Gastroesophageal sphincter (tissue), 4 donors: ENCODE results near the gene LBP. TPM values are rescaled to one million over a fixed set of nuclear protein-coding genes. Genes with fewer than 3 reads are reported as not detected.

Source experiments
- ATAC-seq: fragments of 150-250 bp; one replicate; pipeline ENCODE4 v1.9.1; 2016; ENCODE audit warnings: mild to moderate bottlenecking, moderate library complexity
- H3K27ac ChIP-seq, 4 donors: fragments of 200-600 bp; sonication (generic) in 3 of 4; 1 replicate in 3 of 4; 2 replicates in 1 of 4; pipeline ENCODE4 v1.5.1; 2016 to 2019
- H3K27me3 ChIP-seq: fragments of 200-600 bp; sonication (generic); one replicate; pipeline ENCODE4 v1.5.1; 2019
- H3K36me3 ChIP-seq, 2 donors: fragments of 200-600 bp; sonication (generic); one replicate each; pipeline ENCODE4 v1.5.1; 2019; ENCODE audit warnings: control low read depth in 1 of 2
- H3K4me1 ChIP-seq, 3 donors: fragments of 200-600 bp; sonication (generic); 1 replicate in 2 of 3; 2 replicates in 1 of 3; pipeline ENCODE4 v1.5.1; 2016 to 2019; ENCODE audit warnings: control low read depth in 2 of 3
- H3K4me3 ChIP-seq, 2 donors: fragments of 200-600 bp; sonication (generic); one replicate each; pipeline ENCODE4 v1.5.1; 2019; ENCODE audit warnings: mild to moderate bottlenecking in 1 of 2, moderate library complexity in 1 of 2
- H3K9me3 ChIP-seq, 3 donors: fragments of 200-600 bp; sonication (generic); one replicate each; pipeline ENCODE4 v1.5.1; 2017 to 2019; ENCODE audit warnings: control low read depth in 2 of 3
- EP300 ChIP-seq: sonication (generic); formaldehyde crosslinking; IDR thresholded peaks from one replicate; pipeline ENCODE4 v1.6.1; 2017; ENCODE audit warnings: antibody characterized with exemption, mild to moderate bottlenecking
- POLR2A ChIP-seq, 2 donors: fragments of 450-650 bp; IDR thresholded peaks; one replicate each; pipeline ENCODE4 v1.6.1; 2017; ENCODE audit warnings: antibody characterized with exemption in 2 of 2, mild to moderate bottlenecking in 2 of 2, moderate library complexity in 1 of 2
- POLR2AphosphoS5 ChIP-seq: sonication (generic); formaldehyde crosslinking; IDR thresholded peaks from one replicate; pipeline ENCODE4 v1.6.1; 2017; ENCODE audit warnings: antibody characterized with exemption
- WGBS, 2 donors: methylation state at CpG; one replicate each; pipeline ENCODE4 v1.1.5; 2018; ENCODE audit warnings: low coverage in 1 of 2; 5-methylcytosine and 5-hydroxymethylcytosine counted together
- total RNA-seq, 4 donors: library from RNA; depleted of rRNA; stranded (reverse); fragments of >200 nt; gene quantifications; one replicate each; pipeline ENCODE4 v1.1.0, GENCODE V29; 2016
- TF ChIP-seq, protein P1 (sequence below), 4 experiments: fragments of 200-600 bp in 2 of 4; fragments of 450-650 bp in 2 of 4; sonication (generic) in 1 of 4; IDR thresholded peaks; one replicate each; pipeline ENCODE4 v1.5.1; 2017 to 2019; ENCODE audit warnings: antibody characterized with exemption in 4 of 4, mild to moderate bottlenecking in 2 of 4, moderate library complexity in 2 of 4

The LBP gene, protein sequence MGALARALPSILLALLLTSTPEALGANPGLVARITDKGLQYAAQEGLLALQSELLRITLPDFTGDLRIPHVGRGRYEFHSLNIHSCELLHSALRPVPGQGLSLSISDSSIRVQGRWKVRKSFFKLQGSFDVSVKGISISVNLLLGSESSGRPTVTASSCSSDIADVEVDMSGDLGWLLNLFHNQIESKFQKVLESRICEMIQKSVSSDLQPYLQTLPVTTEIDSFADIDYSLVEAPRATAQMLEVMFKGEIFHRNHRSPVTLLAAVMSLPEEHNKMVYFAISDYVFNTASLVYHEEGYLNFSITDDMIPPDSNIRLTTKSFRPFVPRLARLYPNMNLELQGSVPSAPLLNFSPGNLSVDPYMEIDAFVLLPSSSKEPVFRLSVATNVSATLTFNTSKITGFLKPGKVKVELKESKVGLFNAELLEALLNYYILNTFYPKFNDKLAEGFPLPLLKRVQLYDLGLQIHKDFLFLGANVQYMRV
- 1 to 10 TPM in 1 of 4 donors, under 1 TPM in 1, not detected in 2; 0.19 to 1.8 TPM for total RNA-seq

DNA sequence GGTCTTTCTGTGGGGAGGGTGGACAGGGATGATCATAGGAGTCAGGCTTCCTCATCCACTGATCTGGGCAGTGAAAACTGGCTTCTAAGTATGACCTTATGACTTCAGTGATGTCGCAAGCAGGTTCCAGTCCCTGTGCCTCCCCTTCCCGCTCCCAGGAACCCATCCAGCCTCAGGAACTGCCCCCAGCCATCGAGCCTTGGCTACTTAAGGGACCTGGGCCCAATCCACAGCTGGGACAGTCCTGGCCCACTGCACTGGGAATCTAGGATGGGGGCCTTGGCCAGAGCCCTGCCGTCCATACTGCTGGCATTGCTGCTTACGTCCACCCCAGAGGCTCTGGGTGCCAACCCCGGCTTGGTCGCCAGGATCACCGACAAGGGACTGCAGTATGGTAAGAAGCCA lies at the start of gene LBP:
Gene LBP (plus strand): TSS at position 236 of the 405 bp plus-strand sequence. CDS start 35 bp downstream, at position 271.
- peak; percentile 35 for ATAC-seq
- H3K4me1 ChIP-seq: peaks cover 0 to 5% (median 0%) of the 10 kb centered on the region in 3 donors
- no peak within 1 kb of the TSS for H3K4me3 ChIP-seq
- H3K9me3 ChIP-seq: no peaks in the 10 kb centered on the region
- no peaks in the 10 kb centered on the region for H3K36me3 ChIP-seq
- no peak within 1 kb of the TSS for H3K27ac ChIP-seq
- TF ChIP-seq EP300 (no peak), POLR2AphosphoS5 (no peak), POLR2A (IDR thresholded peaks at IDR 0.05) (no peak)
- TF ChIP-seq, protein P1, sequence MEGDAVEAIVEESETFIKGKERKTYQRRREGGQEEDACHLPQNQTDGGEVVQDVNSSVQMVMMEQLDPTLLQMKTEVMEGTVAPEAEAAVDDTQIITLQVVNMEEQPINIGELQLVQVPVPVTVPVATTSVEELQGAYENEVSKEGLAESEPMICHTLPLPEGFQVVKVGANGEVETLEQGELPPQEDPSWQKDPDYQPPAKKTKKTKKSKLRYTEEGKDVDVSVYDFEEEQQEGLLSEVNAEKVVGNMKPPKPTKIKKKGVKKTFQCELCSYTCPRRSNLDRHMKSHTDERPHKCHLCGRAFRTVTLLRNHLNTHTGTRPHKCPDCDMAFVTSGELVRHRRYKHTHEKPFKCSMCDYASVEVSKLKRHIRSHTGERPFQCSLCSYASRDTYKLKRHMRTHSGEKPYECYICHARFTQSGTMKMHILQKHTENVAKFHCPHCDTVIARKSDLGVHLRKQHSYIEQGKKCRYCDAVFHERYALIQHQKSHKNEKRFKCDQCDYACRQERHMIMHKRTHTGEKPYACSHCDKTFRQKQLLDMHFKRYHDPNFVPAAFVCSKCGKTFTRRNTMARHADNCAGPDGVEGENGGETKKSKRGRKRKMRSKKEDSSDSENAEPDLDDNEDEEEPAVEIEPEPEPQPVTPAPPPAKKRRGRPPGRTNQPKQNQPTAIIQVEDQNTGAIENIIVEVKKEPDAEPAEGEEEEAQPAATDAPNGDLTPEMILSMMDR (IDR thresholded peaks at IDR 0.05): no peak
- no CpG with 5 or more reads among the region's 8 CpGs for WGBS, 2 donors
- peaks cover 7% of the 10 kb centered on the region for H3K27me3 ChIP-seq

DNA sequence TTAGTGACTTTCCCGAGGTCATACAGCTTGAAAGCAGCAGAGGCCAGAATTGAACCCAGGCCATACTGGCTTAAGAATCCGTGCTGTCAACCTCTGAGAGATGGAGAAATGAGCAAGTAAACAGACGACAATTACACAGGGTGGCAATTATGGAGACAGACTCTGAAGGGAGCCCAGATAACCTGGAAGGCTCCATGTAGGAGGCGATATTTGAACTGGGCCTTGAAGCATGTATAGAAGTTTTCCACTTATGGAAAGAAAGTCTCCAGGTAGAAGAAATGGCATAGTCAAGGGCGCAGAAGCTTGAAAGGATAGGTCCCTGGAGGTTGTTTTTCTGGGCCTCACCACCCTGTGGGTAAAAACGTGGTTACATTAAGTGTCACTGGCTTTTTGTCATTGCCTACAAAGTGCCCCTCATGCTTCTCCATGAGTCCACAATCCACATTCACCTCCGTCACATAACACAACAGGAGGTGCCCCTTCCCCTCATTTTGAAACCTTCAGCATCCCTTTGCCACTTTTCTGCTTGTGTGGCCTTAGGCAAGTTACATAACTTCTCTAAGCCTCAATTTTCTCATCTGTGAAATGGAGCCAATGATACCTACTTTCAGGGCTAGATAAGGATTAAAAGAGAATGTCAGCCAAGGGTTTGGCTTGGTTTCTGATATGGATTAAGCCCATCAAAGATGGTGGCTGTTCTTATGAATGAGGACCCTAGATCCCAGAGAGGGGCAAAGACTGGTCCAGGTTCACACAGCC lies 48.2 kb upstream of the LBP start:
- Histone ChIP-seq H3K9me3 (no peaks in the 10 kb centered on the region), H3K27me3 (peaks cover 10% of the 10 kb centered on the region), H3K36me3 (no peaks in the 10 kb centered on the region), H3K4me1 (peaks cover 0 to 22% (median 4%) of the 10 kb centered on the region in 3 donors), H3K4me3 (no peak overlapping the region), H3K27ac (peak overlapping the region; percentile 41 to 82 (median 74))
- TF ChIP-seq, protein P1 (IDR thresholded peaks at IDR 0.05): no peak
- TF ChIP-seq POLR2A (IDR thresholded peaks at IDR 0.05) (no peak), POLR2AphosphoS5 (no peak), EP300 (no peak)
- no peak for ATAC-seq
- 89 to 91% methylated on average over 6 to 7 of the region's 7 CpGs for WGBS, 2 donors

DNA sequence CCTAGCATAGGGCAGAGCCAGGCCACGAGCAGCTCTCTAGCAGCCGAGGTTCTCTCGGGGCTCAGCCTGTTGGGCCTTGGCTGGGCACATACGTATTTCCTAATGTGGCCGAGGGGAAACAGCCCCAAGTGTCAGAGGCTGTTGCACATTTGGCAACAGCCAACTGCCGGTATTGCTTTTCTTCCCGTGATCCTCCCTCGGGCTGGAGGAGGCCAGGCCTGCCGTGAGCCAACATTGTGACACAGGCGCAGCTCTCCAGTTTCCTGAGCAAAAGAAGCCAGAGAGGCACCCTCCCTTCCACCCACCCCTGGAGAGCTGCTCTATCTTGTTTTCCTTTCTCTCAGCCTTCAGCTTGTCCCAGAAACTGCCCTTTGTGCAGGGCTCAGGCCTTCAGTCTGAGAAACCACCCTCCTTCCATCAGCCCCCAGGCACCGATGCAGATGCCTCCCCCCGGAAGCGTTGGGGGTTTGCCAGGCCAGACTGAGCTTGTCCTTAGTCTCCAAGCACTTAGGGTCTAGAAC lies 47.5 kb upstream of the LBP start:
- Histone ChIP-seq H3K36me3 (no peaks in the 10 kb centered on the region), H3K9me3 (no peaks in the 10 kb centered on the region), H3K27me3 (peaks cover 10% of the 10 kb centered on the region), H3K4me3 (no peak overlapping the region), H3K4me1 (peaks cover 0 to 22% (median 4%) of the 10 kb centered on the region in 3 donors), H3K27ac (peak overlapping the region; percentile 41 to 82 (median 74))
- TF ChIP-seq POLR2AphosphoS5 (peak; percentile 71), EP300 (no peak)
- 13 to 14% methylated on average over 3 to 4 of the region's 13 CpGs for WGBS, 2 donors
- ATAC-seq: peak; percentile 97

DNA sequence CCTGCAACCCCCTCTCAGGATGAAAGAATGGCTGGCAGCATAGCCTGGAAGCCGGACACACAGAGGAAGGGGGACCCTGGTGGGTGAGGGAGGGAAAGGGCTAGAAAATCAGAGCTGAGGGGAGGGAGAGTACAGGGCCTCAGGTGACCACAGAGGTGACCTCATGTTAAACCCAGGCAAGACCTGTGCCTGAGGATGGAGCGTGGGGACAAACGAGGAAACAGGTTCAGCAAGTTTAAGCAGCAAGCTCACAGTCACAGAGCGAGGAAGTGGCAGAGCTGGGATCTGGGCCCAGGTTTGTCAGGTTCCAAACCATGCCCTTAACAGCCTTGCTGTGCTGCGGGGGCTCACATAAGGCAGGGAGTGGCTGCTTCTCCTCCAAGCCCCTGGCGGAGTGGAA lies 46.3 kb upstream of the LBP start:
- Histone ChIP-seq H3K36me3 (no peaks in the 10 kb centered on the region), H3K27me3 (peaks cover 22% of the 10 kb centered on the region), H3K27ac (peak overlapping the region in 3 of 4 donors; percentile 46 to 82 (median 81)), H3K4me3 (no peak overlapping the region), H3K4me1 (peaks cover 0 to 22% (median 4%) of the 10 kb centered on the region in 3 donors), H3K9me3 (no peaks in the 10 kb centered on the region)
- TF ChIP-seq, protein P1 (IDR thresholded peaks at IDR 0.05): no peak
- TF ChIP-seq POLR2A (IDR thresholded peaks at IDR 0.05) (no peak), EP300 (no peak), POLR2AphosphoS5 (no peak)
- ATAC-seq: no peak
- WGBS, 2 donors: 80 to 86% methylated on average over 2 to 3 of the region's 6 CpGs

DNA sequence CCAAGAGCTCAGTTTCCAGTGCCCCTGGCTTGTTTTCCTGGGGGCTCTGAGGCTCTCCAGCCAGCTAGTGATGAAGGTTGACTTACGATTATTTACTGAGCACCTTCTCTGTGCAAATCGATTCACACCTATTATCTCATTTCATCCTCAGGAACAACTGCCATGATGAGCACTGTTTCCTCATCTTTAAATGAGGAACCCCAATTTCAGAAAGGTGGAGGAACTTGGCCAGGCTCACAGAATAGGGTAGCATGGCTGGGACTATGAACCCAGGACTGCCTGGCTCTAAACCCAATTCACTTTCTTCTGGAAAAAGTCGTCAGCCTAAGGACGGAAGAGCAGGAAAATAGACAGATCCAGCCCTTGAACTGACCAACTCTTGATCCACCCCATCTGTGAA lies 45.8 kb upstream of the LBP start:
- no peak overlapping the region for H3K4me3 ChIP-seq
- H3K36me3 ChIP-seq: no peaks in the 10 kb centered on the region
- peaks cover 26% of the 10 kb centered on the region for H3K27me3 ChIP-seq
- peaks cover 0 to 22% (median 4%) of the 10 kb centered on the region in 3 donors for H3K4me1 ChIP-seq
- ATAC-seq: no peak
- TF ChIP-seq EP300: no peak
- no peak for TF ChIP-seq POLR2A (IDR thresholded peaks at IDR 0.05)
- TF ChIP-seq, protein P1 (IDR thresholded peaks at IDR 0.05): no peak
- no peak for TF ChIP-seq POLR2AphosphoS5
- WGBS, 2 donors: 88 to 100% methylated on average over 2 of the region's 4 CpGs
- no peaks in the 10 kb centered on the region for H3K9me3 ChIP-seq
- peak overlapping the region in 1 of 4 donors; percentile 81 for H3K27ac ChIP-seq
